ENCODE results near the gene SHCBP1L. TPM values are rescaled to one million over a fixed set of nuclear protein-coding genes. Genes with fewer than 3 reads are reported as not detected.

SHCBP1L gene
- total RNA-seq, 1 donor from 2014 or later: not detected

DNA sequence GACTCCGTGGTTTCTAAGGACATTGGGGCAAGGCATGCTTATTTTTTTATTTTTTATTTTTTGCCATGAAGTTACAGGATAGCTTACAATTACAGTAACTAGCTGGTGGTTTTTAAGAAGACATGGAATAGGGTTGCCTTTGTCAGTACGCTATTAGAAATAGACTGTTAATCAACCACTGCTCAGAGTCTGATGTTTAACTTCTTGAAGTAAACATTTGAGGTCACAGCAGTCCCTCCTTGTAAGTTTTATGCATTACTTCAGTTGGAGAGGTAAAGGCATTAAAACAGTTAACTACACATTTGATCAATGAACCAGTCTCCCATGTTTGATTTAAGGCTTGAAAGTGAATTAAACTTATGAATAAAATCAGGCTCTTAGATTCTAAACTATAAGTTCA is 19.3 kb upstream of the SHCBP1L start:
- Histone ChIP-seq H3K36me3 (no peaks in the 10 kb centered on the region), H3K27me3 (ENCODE audit: low read depth) (no peaks in the 10 kb centered on the region), H3K4me3 (no peak overlapping the region), H3K9me3 (replicated peaks) (no peaks in the 10 kb centered on the region), H3K4me1 (no peaks in the 10 kb centered on the region), H3K27ac (replicated peaks) (no peak overlapping the region)
- DNase-seq: no peak
- TF ChIP-seq, protein P1, sequence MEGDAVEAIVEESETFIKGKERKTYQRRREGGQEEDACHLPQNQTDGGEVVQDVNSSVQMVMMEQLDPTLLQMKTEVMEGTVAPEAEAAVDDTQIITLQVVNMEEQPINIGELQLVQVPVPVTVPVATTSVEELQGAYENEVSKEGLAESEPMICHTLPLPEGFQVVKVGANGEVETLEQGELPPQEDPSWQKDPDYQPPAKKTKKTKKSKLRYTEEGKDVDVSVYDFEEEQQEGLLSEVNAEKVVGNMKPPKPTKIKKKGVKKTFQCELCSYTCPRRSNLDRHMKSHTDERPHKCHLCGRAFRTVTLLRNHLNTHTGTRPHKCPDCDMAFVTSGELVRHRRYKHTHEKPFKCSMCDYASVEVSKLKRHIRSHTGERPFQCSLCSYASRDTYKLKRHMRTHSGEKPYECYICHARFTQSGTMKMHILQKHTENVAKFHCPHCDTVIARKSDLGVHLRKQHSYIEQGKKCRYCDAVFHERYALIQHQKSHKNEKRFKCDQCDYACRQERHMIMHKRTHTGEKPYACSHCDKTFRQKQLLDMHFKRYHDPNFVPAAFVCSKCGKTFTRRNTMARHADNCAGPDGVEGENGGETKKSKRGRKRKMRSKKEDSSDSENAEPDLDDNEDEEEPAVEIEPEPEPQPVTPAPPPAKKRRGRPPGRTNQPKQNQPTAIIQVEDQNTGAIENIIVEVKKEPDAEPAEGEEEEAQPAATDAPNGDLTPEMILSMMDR (IDR thresholded peaks at IDR 0.05; ENCODE audit: borderline replicate concordance): no peak
- intact Hi-C loops (cut with micrococcal nuclease): no loop called here

DNA sequence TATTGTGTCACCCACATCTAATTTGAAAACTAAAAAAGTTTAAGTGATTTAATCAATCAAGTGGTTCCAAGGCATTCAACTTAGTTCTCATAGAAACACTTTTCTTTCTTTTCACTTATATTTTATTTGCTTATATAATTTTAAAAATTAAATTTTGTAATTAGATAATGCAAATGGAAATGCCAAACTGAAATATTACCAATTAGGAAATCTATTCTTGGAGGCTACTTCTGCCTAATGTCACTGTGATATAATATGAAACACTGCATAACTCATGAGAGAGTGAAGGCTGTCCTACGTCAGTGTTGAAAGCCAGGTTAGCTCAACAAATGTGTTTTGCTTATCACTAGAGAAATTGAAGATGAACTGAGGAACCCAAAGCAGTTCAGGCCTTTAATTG is 18.3 kb upstream of the SHCBP1L start:
- Histone ChIP-seq H3K27me3 (ENCODE audit: low read depth) (no peaks in the 10 kb centered on the region), H3K4me1 (no peaks in the 10 kb centered on the region), H3K4me3 (no peak overlapping the region), H3K9me3 (replicated peaks) (no peaks in the 10 kb centered on the region), H3K27ac (replicated peaks) (no peak overlapping the region), H3K36me3 (no peaks in the 10 kb centered on the region)
- TF ChIP-seq, protein P1 (IDR thresholded peaks at IDR 0.05; ENCODE audit: borderline replicate concordance): no peak
- intact Hi-C loops (cut with micrococcal nuclease): no loop called here
- no peak for DNase-seq

DNA sequence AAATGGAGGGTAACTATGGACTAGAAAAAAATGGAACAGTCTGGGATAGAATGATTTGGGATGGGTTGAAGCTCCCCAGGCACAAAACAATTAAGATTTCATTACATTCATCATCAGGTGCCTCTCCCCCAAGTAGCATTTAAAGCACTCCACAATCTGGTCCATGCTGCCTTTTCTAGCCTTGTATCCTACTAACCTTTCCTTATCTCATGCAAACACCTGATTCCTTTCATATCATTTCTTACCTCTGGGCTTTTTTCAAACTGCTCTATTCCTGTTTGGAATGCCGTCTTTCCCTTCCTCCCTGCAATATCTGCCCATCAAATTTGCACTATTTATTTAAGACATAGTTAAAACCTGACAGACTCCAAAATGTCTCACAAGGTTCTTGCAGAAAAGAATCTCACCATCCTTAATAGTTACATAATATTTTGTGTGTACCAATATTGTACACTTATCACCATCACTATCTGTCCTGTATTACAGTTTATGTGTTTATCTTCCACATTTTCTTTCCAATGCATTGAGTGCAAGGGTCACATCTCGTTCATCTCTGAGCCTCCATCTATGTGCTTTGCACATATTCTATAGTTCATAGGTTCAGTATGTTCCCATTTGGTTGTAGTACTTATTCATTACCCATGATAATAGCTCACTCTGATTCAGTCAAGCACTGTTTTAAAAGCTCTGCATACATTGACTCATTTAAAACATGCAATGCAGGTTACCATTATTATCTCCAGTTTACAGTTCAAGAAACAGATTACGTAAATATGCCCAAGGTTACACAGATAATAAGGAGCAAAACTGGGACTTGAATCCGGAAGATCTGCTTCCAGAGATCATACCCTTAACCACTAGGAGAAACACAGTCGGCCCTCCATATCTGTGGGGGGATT is 16.1 kb upstream of the SHCBP1L start:
- no peak for DNase-seq
- Histone ChIP-seq H3K4me3 (no peak overlapping the region), H3K9me3 (replicated peaks) (no peaks in the 10 kb centered on the region), H3K27me3 (ENCODE audit: low read depth) (no peaks in the 10 kb centered on the region), H3K27ac (replicated peaks) (no peak overlapping the region), H3K4me1 (no peaks in the 10 kb centered on the region), H3K36me3 (no peaks in the 10 kb centered on the region)
- intact Hi-C loops (cut with micrococcal nuclease): loop anchor here (10.0 kb wide), 1 partner anchor 156 kb away; no protein-coding TSS in a partner anchor
- TF ChIP-seq, protein P1 (IDR thresholded peaks at IDR 0.05; ENCODE audit: borderline replicate concordance): no peak

DNA sequence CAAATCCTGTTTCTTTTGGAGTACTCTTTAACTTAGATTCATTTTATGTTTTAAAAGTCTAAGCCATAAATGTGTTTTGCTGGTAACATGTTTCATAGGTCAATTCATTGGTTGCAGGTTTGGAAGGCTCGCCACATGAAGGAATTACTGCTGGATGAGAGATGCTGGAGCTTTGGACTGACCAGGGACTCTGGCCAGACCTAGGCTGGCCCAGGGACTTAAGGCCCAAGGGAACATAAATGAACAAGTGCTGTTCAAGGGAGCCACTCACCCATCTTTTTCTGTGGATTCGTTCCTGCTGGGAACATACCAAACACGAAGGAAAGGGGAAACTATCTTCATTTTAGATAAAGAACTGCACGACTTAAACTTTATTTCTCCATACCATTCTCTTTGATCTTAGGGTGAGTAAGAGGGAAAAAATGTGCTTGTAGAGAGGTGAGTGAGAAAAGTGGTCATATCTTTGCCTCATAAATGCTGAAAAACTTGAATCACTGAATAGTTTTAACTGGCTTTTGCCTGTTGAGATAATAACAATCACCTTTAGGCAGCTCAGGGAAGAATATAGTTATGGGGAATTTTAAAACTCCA is 15.3 kb upstream of the SHCBP1L start:
- no peak overlapping the region for H3K27ac ChIP-seq (replicated peaks)
- TF ChIP-seq, protein P1 (IDR thresholded peaks at IDR 0.05; ENCODE audit: borderline replicate concordance): no peak
- no peak for DNase-seq
- intact Hi-C loops (cut with micrococcal nuclease): loop anchor here (10.0 kb wide), 1 partner anchor 157 kb away; no protein-coding TSS in a partner anchor
- H3K9me3 ChIP-seq (replicated peaks): no peaks in the 10 kb centered on the region
- no peaks in the 10 kb centered on the region for H3K4me1 ChIP-seq
- no peaks in the 10 kb centered on the region for H3K36me3 ChIP-seq
- H3K27me3 ChIP-seq (ENCODE audit: low read depth): no peaks in the 10 kb centered on the region
- no peak overlapping the region for H3K4me3 ChIP-seq

DNA sequence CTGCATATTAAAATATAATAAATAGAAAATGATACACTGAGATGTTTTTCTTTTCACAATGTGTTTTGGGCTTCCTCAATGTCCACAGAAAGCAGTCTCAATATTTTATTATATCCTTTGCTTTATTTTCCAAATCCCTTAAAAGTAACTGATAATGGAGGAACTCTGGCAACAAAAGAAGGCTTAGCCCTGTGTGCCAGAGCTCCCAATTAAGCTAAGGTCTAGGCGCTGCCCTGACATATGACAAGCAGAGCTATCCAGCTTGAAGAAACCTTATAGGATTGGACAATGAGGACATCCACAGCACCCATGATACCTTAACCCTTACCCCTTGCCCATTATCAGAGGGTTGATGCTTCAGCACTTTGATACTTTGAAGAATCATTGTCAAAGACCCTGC is 12.9 kb upstream of the SHCBP1L start:
- Histone ChIP-seq H3K4me1 (peaks cover 6% of the 10 kb centered on the region), H3K9me3 (replicated peaks) (no peaks in the 10 kb centered on the region), H3K4me3 (no peak overlapping the region), H3K36me3 (no peaks in the 10 kb centered on the region), H3K27ac (replicated peaks) (no peak overlapping the region), H3K27me3 (ENCODE audit: low read depth) (no peaks in the 10 kb centered on the region)
- TF ChIP-seq, protein P1 (IDR thresholded peaks at IDR 0.05; ENCODE audit: borderline replicate concordance): no peak
- intact Hi-C loops (cut with micrococcal nuclease): loop anchor here (10.0 kb wide), 1 partner anchor 159 kb away; no protein-coding TSS in a partner anchor
- no peak for DNase-seq

All from left ventricle myocardium inferior (tissue), 1 donor.